Measurements from ENCODE around the gene AVL9. TPM values are rescaled to one million over a fixed set of nuclear protein-coding genes. Genes with fewer than 3 reads are reported as not detected.
"Not testable (repeated sequence)": the region's sequence is repeated elsewhere in the genome, so short reads cannot be mapped to it uniquely, and the experiment has no call there.

AVL9 gene
- total and polyA plus RNA-seq, 2 donors, result 13.3 to 19.7 TPM

- H3K27ac ChIP-seq (ENCODE audit: low read depth in 1 of 2, low read length in 1 of 2), result no peak overlapping the region
- 96% methylated on average over 5 of the region's 5 CpGs for WGBS
These were observed 91.3 kb downstream of the AVL9 start for GRCh38 chr7:32586291-32587221.

GRCh38 chr7:32587411-32587948 is 92.2 kb downstream of the AVL9 start:
- no peak overlapping the region for H3K27ac ChIP-seq (ENCODE audit: low read depth in 1 of 2, low read length in 1 of 2)
- WGBS, result 97% methylated on average over 9 of the region's 9 CpGs
- H3K36me3 ChIP-seq (ENCODE audit: control insufficient read depth in 2 of 2, insufficient read depth in 2 of 2, low read length in 1 of 2), result peaks cover 18 to 48% of the 10 kb centered on the region in 2 donors
- no peak overlapping the region for H3K4me3 ChIP-seq (ENCODE audit: low read length in 2 of 2)
- no peaks in the 10 kb centered on the region for H3K4me1 ChIP-seq (ENCODE audit: control insufficient read depth in 2 of 2, insufficient read depth in 2 of 2, low read length in 2 of 2)
- no peak for DNase-seq (ENCODE audit: low read depth in 6 of 9, low spot score in 9 of 9)
- H3K27me3 ChIP-seq (ENCODE audit: control insufficient read depth in 2 of 2, insufficient read depth in 1 of 2, low read length in 1 of 2), result no peaks in the 10 kb centered on the region
- H3K9me3 ChIP-seq (ENCODE audit: control insufficient read depth in 2 of 2, insufficient read depth in 1 of 2, low read length in 1 of 2), result no peaks in the 10 kb centered on the region

More at GRCh38 chr7:32586291-32587221, 91.3 kb downstream of the AVL9 start:
- Histone ChIP-seq H3K4me1 (ENCODE audit: control insufficient read depth in 2 of 2, insufficient read depth in 2 of 2, low read length in 2 of 2) (no peaks in the 10 kb centered on the region), H3K27me3 (ENCODE audit: control insufficient read depth in 2 of 2, insufficient read depth in 1 of 2, low read length in 1 of 2) (no peaks in the 10 kb centered on the region), H3K36me3 (ENCODE audit: control insufficient read depth in 2 of 2, insufficient read depth in 2 of 2, low read length in 1 of 2) (peaks cover 18 to 56% of the 10 kb centered on the region in 2 donors), H3K9me3 (ENCODE audit: control insufficient read depth in 2 of 2, insufficient read depth in 1 of 2, low read length in 1 of 2) (no peaks in the 10 kb centered on the region), H3K4me3 (ENCODE audit: low read length in 2 of 2) (no peak overlapping the region)
- no peak for DNase-seq (ENCODE audit: low read depth in 6 of 9, low spot score in 9 of 9)

DNA sequence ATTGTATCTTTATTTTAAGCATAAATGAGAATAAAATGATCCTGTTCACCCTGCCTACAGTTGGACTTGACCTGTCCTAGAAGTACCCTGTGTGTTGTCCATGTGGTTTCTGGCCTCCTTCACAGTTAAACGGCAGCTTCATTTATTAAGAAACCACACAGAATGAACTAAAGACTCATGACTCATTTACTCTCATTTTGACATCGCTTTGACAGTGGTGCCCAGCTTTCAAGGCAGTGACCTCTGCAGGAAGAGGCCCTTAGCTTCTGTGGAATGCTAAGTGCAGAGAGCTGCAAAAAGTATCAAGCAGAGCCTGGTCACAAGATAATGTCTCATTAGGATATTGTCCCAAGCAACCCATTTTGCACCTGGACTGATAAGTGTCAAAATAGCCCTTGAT is 93.4 kb downstream of the AVL9 start:
- no peaks in the 10 kb centered on the region for H3K27me3 ChIP-seq (ENCODE audit: control insufficient read depth in 2 of 2, insufficient read depth in 1 of 2, low read length in 1 of 2)
- WGBS, result 79% methylated on average over 2 of the region's 2 CpGs
- no peaks in the 10 kb centered on the region for H3K9me3 ChIP-seq (ENCODE audit: control insufficient read depth in 2 of 2, insufficient read depth in 1 of 2, low read length in 1 of 2)
- no peak overlapping the region for H3K4me3 ChIP-seq (ENCODE audit: low read length in 2 of 2)
- DNase-seq (ENCODE audit: low read depth in 6 of 9, low spot score in 9 of 9), result no peak
- no peaks in the 10 kb centered on the region for H3K4me1 ChIP-seq (ENCODE audit: control insufficient read depth in 2 of 2, insufficient read depth in 2 of 2, low read length in 2 of 2)
- no peak overlapping the region for H3K27ac ChIP-seq (ENCODE audit: low read depth in 1 of 2, low read length in 1 of 2)
- peaks cover 14 to 36% of the 10 kb centered on the region in 2 donors for H3K36me3 ChIP-seq (ENCODE audit: control insufficient read depth in 2 of 2, insufficient read depth in 2 of 2, low read length in 1 of 2)

GRCh38 chr7:32591938-32592337 is 96.6 kb downstream of the AVL9 start:
- Histone ChIP-seq H3K9me3 (ENCODE audit: control insufficient read depth in 2 of 2, insufficient read depth in 1 of 2, low read length in 1 of 2) (no peaks in the 10 kb centered on the region), H3K36me3 (ENCODE audit: control insufficient read depth in 2 of 2, insufficient read depth in 2 of 2, low read length in 1 of 2) (peaks cover 3 to 9% of the 10 kb centered on the region in 2 donors), H3K27ac (ENCODE audit: low read depth in 1 of 2, low read length in 1 of 2) (no peak overlapping the region), H3K4me1 (ENCODE audit: control insufficient read depth in 2 of 2, insufficient read depth in 2 of 2, low read length in 2 of 2) (no peaks in the 10 kb centered on the region), H3K4me3 (ENCODE audit: low read length in 2 of 2) (no peak overlapping the region), H3K27me3 (ENCODE audit: control insufficient read depth in 2 of 2, insufficient read depth in 1 of 2, low read length in 1 of 2) (no peaks in the 10 kb centered on the region)
- 94% methylated on average over 3 of the region's 3 CpGs for WGBS
- no peak for DNase-seq (ENCODE audit: low read depth in 6 of 9, low spot score in 9 of 9)

GRCh38 chr7:32592701-32593100 is 97.4 kb downstream of the AVL9 start:
- H3K36me3 ChIP-seq (ENCODE audit: control insufficient read depth in 2 of 2, insufficient read depth in 2 of 2, low read length in 1 of 2), result peaks cover 3 to 9% of the 10 kb centered on the region in 2 donors
- no peak for DNase-seq (ENCODE audit: low read depth in 6 of 9, low spot score in 9 of 9)
- no peaks in the 10 kb centered on the region for H3K4me1 ChIP-seq (ENCODE audit: control insufficient read depth in 2 of 2, insufficient read depth in 2 of 2, low read length in 2 of 2)
- no peaks in the 10 kb centered on the region for H3K9me3 ChIP-seq (ENCODE audit: control insufficient read depth in 2 of 2, insufficient read depth in 1 of 2, low read length in 1 of 2)
- no peaks in the 10 kb centered on the region for H3K27me3 ChIP-seq (ENCODE audit: control insufficient read depth in 2 of 2, insufficient read depth in 1 of 2, low read length in 1 of 2)
- 98% methylated on average over 4 of the region's 4 CpGs for WGBS
- no peak overlapping the region for H3K4me3 ChIP-seq (ENCODE audit: low read length in 2 of 2)
- no peak overlapping the region for H3K27ac ChIP-seq (ENCODE audit: low read depth in 1 of 2, low read length in 1 of 2)

DNA sequence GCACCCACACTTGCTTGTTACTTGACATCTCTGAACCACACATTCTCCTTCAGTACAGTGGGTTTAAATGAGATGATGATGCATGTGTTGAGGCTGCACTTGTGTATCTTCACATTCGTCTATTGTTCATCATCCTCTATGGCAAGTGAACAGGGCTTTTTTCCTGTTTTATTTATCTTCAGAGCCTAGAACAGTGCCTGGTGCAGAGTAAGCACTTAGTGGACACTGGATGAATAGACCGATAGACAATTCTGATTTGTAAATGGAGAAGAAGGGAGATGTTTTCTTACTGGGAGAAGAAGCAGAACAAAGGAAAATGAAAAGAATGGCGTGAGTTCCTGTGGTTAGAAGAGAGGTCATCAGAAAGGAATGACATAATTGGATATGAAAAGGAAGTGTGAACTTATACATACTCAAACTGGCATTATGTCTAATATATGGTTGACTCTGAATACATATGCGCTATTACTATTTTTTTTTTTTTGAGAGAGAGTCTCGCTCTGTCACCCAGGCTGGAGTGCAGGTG is 99.7 kb downstream of the AVL9 start:
- H3K36me3 ChIP-seq (ENCODE audit: control insufficient read depth in 2 of 2, insufficient read depth in 2 of 2, low read length in 1 of 2), result no peaks in the 10 kb centered on the region
- H3K27me3 ChIP-seq (ENCODE audit: control insufficient read depth in 2 of 2, insufficient read depth in 1 of 2, low read length in 1 of 2), result no peaks in the 10 kb centered on the region
- DNase-seq (ENCODE audit: low read depth in 6 of 9, low spot score in 9 of 9), result no peak
- H3K27ac ChIP-seq (ENCODE audit: low read depth in 1 of 2, low read length in 1 of 2), result no peak overlapping the region
- H3K9me3 ChIP-seq (ENCODE audit: control insufficient read depth in 2 of 2, insufficient read depth in 1 of 2, low read length in 1 of 2), result no peaks in the 10 kb centered on the region
- 97% methylated on average over 5 of the region's 5 CpGs for WGBS
- H3K4me3 ChIP-seq (ENCODE audit: low read length in 2 of 2), result no peak overlapping the region
- no peaks in the 10 kb centered on the region for H3K4me1 ChIP-seq (ENCODE audit: control insufficient read depth in 2 of 2, insufficient read depth in 2 of 2, low read length in 2 of 2)

GRCh38 chr7:32601196-32601595 is 105.9 kb downstream of the AVL9 start:
- H3K4me3 ChIP-seq (ENCODE audit: low read length in 2 of 2); H3K36me3 ChIP-seq (ENCODE audit: control insufficient read depth in 2 of 2, insufficient read depth in 2 of 2, low read length in 1 of 2); H3K27ac ChIP-seq (ENCODE audit: low read depth in 1 of 2, low read length in 1 of 2); H3K4me1 ChIP-seq (ENCODE audit: control insufficient read depth in 2 of 2, insufficient read depth in 2 of 2, low read length in 2 of 2); DNase-seq (ENCODE audit: low read depth in 6 of 9, low spot score in 9 of 9); H3K9me3 ChIP-seq (ENCODE audit: control insufficient read depth in 2 of 2, insufficient read depth in 1 of 2, low read length in 1 of 2); H3K27me3 ChIP-seq (ENCODE audit: control insufficient read depth in 2 of 2, insufficient read depth in 1 of 2, low read length in 1 of 2): not testable (repeated sequence)
- 97% methylated on average over 4 of the region's 4 CpGs for WGBS

DNA sequence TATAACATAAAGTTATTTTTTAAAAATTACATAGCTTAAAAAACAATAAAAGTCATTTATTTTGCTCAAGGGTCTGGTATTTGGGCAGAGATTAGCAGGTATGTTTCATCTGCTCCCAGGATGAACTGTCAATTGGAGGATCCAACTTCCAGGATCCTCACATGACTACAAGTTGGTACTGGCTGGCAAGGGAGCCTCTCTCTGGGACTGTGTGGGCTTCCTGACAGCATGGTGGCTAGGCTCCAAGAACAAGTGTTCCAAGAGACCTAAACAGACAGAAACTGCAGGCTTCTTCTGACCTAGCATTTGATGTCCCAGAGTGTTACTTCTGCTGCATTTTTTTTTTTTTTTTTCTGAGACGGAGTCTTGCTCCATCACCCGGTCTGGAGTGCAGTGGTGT is 107.2 kb downstream of the AVL9 start:
- no peaks in the 10 kb centered on the region for H3K27me3 ChIP-seq (ENCODE audit: control insufficient read depth in 2 of 2, insufficient read depth in 1 of 2, low read length in 1 of 2)
- no peaks in the 10 kb centered on the region for H3K9me3 ChIP-seq (ENCODE audit: control insufficient read depth in 2 of 2, insufficient read depth in 1 of 2, low read length in 1 of 2)
- no peak overlapping the region for H3K27ac ChIP-seq (ENCODE audit: low read depth in 1 of 2, low read length in 1 of 2)
- H3K36me3 ChIP-seq (ENCODE audit: control insufficient read depth in 2 of 2, insufficient read depth in 2 of 2, low read length in 1 of 2), result no peaks in the 10 kb centered on the region
- 100% methylated on average over 2 of the region's 2 CpGs for WGBS
- DNase-seq (ENCODE audit: low read depth in 6 of 9, low spot score in 9 of 9), result no peak
- H3K4me1 ChIP-seq (ENCODE audit: control insufficient read depth in 2 of 2, insufficient read depth in 2 of 2, low read length in 2 of 2), result no peaks in the 10 kb centered on the region
- no peak overlapping the region for H3K4me3 ChIP-seq (ENCODE audit: low read length in 2 of 2)

GRCh38 chr7:32603492-32603891 is 108.2 kb downstream of the AVL9 start:
- not testable (repeated sequence) for H3K4me3 ChIP-seq (ENCODE audit: low read length in 2 of 2); H3K27me3 ChIP-seq (ENCODE audit: control insufficient read depth in 2 of 2, insufficient read depth in 1 of 2, low read length in 1 of 2); H3K4me1 ChIP-seq (ENCODE audit: control insufficient read depth in 2 of 2, insufficient read depth in 2 of 2, low read length in 2 of 2); DNase-seq (ENCODE audit: low read depth in 6 of 9, low spot score in 9 of 9); H3K9me3 ChIP-seq (ENCODE audit: control insufficient read depth in 2 of 2, insufficient read depth in 1 of 2, low read length in 1 of 2); H3K27ac ChIP-seq (ENCODE audit: low read depth in 1 of 2, low read length in 1 of 2); H3K36me3 ChIP-seq (ENCODE audit: control insufficient read depth in 2 of 2, insufficient read depth in 2 of 2, low read length in 1 of 2)
- 81% methylated on average over 3 of the region's 3 CpGs for WGBS
